ENCODE results near the gene LTB4R.
A peak's percentile ranks its signal among the peaks of the same experiment; 100 is the strongest.

The LTB4R gene, protein sequence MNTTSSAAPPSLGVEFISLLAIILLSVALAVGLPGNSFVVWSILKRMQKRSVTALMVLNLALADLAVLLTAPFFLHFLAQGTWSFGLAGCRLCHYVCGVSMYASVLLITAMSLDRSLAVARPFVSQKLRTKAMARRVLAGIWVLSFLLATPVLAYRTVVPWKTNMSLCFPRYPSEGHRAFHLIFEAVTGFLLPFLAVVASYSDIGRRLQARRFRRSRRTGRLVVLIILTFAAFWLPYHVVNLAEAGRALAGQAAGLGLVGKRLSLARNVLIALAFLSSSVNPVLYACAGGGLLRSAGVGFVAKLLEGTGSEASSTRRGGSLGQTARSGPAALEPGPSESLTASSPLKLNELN

DNA sequence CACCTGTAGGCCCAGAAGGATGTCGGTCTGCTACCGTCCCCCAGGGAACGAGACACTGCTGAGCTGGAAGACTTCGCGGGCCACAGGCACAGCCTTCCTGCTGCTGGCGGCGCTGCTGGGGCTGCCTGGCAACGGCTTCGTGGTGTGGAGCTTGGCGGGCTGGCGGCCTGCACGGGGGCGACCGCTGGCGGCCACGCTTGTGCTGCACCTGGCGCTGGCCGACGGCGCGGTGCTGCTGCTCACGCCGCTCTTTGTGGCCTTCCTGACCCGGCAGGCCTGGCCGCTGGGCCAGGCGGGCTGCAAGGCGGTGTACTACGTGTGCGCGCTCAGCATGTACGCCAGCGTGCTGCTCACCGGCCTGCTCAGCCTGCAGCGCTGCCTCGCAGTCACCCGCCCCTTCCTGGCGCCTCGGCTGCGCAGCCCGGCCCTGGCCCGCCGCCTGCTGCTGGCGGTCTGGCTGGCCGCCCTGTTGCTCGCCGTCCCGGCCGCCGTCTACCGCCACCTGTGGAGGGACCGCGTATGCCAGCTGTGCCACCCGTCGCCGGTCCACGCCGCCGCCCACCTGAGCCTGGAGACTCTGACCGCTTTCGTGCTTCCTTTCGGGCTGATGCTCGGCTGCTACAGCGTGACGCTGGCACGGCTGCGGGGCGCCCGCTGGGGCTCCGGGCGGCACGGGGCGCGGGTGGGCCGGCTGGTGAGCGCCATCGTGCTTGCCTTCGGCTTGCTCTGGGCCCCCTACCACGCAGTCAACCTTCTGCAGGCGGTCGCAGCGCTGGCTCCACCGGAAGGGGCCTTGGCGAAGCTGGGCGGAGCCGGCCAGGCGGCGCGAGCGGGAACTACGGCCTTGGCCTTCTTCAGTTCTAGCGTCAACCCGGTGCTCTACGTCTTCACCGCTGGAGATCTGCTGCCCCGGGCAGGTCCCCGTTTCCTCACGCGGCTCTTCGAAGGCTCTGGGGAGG lies at the start of gene LTB4R:
Gene LTB4R (plus strand): TSS at position 857 of the 959 bp plus-strand sequence. CDS start 4,150 bp downstream, outside the sequence.
- peak; percentile 39 for DNase-seq

DNA sequence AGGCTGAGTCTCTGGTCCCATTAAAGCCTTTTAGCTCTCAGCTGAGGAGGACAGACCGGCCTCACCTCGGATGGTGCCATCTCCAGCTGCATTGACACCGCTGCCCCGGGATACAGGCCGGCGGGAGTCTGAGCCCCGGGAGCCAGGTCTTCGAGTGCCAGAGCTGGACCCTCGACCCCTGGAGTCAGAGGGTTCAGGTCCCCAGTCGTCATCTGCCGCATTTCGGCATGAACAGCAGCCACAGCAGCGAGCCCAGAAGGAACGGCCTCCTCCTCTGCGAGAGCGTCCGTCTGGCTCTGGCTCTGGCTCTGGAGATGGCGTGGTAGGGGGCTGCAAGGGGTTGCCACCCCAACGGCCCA lies 49.4 kb upstream of the LTB4R start:
- no peak for DNase-seq

DNA sequence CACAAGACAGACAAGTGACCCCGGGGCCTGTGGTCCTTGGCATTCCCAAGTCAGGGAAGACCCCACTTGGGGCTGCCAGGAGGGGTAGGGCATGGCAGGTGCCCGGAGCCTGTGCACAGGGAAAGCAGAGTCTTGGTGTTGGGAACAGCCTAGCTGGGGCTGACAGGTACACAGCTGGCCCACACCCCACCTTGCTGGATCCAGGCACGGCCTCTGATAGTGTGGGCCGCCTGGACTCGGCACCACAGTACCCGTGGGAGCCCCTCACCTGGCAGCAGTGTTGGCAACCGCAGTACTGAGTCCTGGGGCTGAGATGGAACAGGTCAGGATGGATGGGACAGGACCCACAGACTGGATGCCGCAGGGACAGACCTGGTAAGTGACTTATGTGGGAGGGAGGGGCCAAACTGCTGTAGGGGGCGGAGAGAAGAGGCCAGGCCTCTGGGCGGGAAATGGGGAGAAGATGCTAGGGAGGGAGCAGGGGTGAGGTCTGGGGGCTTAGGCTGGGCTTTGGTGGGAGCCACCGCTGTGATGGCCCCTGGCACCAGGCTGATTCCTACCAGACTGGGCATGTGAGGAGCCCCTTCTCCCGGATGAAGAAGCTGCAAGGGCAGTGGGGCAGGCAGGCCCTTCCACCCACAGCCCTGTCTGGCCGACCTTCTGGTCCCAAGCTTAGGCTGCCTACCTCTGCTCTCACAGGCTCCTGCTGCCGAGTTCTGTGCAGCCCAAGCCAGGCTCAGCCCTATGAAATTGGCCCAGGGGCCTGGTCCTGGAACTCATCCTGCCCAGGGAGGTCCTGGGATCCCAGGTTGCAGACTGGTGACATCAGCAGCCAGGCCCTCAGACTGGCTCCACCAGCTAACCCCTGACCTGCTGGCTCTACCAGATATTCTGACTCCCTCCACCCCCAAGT lies 48.2 kb upstream of the LTB4R start, which contains the start of gene TGM1:
Gene TGM1 (minus strand): TSS at position 357 of the 913 bp plus-strand sequence. CDS start 825 bp downstream, outside the sequence.
- DNase-seq = no peak

DNA sequence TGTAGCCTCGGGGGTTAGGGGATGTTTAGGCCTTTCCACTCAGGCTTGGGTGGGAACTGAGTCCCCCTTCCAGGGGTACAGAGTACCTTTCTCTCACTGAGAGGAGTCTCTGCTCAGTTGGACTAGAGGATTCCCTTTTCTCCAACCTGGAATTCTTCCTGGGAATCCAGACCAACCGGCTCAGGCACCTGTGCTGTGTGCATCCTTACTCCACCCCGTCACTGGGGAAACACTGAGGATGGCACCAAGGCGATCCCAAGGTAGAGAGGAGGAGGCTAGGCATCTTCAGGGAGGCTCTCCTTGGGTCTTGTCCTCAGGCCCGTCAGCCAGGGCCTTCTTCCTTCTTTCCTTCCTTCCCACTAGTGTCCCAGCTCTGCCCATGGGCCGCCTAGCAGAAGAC lies 47.5 kb upstream of the LTB4R start:
- no peak for DNase-seq

DNA sequence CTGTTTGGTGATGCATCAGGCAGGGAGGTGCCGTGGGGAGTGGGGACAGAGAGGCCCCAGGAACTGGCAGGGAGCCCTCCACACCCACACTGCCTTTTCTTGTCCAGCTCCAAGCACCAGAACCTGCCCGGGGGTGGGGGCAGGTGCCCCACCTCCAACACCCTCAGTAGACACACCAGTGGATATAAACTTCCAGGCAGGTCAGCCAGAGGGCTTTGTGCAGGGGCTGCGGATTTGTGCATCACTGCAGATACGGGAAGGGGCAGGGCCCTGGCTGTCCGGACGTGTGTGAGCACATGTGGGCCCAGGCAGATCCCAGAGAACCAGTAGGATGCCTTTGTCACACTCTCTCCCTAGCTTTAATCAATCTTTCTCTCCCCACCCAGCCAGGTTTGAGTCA lies 47.0 kb upstream of the LTB4R start:
- DNase-seq = no peak

DNA sequence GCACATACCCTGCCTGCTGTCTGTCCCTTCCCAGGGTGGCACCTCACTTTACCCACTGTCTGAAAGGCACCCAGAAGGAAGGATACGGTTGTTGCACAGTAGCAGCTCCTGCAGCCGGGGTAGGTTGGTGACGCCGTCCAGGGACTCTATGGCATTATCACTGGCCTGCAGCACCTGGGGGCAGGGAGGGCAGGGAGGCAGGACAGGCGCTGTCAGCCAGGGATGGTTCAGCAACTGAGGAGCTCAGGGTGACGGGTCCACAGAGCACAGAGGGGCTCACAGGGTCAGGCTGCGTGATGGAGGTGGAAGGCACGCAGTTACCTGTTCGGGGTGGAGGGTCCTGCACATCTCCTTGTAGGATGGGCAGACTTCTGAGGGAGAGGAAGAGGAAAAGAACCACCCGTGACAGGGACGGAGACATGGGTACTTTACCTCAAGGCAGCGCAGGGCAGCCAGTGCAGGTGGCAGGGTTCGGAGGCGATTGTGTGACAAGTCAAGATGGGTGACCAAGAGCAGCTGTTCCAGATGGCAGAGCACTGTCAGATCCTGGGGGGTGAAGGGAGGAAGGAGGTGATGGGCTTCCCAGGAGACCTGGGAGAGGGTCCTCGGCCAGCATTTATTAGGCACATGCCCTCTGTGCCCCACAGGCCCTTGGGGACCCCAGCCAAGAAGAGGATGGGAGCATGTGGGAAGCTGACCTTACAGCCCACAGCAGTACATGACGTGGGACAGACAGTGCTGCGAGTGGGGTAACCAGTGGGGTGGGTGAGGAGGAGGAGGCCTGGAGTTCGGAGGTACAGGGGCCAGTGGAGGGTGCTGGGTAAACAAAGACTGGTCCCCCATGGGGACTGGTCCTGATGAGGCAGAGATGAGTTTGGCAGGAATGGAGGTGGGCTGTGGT lies 44.7 kb upstream of the LTB4R start:
- no peak for DNase-seq

DNA sequence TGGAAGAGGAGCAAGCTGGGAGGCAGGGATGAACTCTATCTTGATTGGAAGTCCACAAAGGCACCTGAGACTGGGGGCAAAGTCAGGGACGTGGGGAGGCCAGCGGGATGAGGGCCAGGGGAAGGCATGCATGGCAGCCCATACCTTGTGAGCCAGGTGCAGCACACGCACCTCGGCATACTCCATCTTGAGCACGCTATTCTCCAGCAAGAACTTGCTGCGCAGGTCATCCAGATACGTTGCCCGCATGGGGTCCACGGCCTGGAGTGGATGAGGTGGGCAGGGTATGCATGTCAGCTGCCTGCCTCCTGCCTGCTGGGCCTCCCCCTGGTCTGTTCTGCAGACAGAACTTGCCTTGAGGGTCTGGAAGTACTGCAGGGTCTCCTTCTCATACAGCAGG lies 43.8 kb upstream of the LTB4R start:
- no peak for DNase-seq

DNA sequence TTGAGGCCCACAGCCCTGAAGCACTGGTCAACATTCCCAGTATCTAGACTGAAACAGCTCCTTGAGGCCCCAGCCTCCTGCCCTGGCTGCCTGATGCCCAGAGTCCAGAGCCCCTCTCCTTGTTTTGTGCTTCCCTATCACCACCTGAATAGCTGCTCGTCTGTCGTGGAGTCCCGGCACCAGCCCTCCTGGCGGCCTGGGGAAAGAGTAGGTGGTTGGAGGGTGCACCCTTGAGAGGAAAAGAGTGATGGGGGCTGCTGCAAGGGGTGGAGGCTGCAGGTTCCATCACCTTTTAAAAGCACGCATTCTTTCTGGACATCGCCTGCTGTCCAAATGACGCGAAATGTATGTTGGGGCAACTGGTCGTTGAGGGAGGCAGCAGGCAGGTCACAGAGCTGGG lies 43.1 kb upstream of the LTB4R start:
- no peak for DNase-seq

DNA sequence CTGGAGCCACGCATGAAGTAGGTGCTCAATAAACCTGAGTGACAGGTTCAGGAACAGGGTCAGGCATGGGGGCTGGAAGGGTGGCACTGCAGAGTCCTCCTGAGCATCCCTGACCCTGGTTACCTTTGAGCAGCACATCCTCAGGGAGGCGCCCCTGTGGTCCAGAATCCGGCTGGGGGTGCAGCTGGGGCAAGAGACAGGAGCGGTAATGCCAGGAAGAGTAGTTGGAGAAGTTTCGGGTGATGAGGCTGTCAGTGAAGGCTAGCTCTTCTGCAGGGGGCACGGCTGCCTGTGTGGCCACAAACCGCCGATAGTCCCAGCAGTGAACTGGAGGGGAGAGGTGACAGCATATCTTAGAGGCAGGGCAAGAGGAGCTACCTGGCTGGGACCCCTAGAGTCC lies 41.9 kb upstream of the LTB4R start:
- DNase-seq = no peak

DNA sequence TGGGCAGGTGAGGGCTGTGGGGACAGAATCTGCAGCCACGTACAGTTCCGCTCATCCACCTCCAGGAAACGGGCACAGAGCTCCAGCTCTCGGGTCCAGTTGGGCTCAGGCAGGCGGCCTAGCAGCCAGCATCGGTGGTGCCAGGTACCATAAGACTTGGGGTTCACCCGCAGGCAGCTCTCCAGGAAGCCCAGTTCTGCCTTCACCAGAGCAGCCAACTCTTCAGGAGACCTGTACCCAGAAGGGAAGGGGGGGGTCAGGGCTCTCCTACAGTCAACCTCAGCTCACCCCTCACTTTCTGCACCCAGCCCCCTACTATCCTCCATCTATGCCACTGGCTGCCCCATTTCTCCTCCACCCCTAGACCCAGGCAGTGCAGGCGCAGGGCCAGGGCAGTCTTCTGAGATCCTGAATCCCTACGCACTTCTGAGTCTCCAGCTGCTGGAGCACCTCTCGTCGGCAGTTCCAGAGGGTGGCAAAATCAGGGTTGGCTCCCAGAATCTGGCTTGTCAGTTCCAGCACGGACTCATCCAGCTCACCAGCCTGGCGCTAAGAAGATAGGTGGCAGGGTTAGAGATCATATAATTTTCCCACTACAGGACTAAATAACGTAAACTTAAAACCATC lies 41.3 kb upstream of the LTB4R start:
- no peak for DNase-seq

DNA sequence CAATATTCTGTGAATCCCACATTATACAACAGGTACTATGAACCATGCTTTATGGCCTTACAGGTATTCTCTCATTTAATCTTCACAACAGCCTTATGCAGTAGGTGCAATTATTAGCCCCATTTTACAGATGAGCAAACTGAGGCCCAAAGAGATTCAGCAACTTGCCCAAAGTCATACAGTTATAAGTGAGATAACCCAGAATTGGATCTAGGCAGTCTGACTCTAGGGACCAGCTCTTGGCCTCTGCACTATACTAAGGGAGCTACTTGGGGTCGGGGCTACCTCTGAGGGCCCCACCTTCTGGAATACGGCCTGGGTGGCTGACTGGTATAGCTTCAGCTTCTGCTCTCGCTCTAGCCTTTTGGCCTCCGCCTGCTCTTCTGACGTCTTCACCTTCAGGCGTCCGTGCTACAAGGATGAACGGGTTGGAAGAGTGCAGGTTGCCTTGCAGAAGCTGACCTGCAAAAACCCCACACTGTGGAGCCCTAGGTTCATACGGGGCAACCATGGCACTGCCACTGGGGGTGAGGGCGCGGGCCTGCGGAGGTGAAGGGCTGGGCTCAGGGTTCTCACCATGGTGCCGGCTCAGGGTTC lies 40.7 kb upstream of the LTB4R start:
- peak; percentile 27 to 54 for DNase-seq

DNA sequence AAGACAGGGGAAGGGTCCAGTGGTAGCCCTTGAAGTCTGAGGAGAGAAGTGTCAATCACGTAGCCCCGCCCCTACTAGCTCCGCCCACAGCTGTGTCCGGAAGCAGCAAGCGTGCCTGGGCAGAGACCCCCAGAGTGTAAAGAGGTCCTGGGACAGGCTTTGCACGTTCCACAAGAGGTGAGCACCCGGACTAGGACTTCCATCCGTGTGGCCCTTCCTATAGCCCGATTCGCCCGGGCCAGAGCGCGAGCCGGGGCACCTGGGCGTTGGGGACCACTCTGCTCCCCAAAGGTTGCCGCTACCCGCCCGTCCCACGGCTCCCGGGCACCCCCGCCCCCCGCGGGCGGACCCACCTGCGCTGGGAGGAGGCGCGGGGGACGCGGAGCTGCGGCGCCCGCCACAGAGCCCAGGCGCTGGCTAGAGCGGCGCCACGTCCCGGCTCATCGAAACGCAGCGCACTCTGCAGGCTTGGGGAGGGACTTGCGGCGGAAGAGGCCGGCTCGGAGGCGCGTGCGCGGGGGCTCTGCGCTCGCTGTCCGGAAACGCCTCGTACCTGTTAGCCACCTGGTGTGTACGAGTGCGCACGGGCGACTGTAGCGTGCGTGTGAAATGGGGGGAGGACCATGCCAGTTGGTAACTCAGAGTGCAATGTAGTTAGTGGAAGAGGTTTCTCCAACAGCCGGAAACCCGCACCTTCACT lies 40.0 kb upstream of the LTB4R start, which contains the start of gene RABGGTA:
Gene RABGGTA (minus strand): TSS at position 464 of the 700 bp plus-strand sequence. CDS start 482 bp downstream, outside the sequence.
- DNase-seq = peak; percentile 70 to 75

DNA sequence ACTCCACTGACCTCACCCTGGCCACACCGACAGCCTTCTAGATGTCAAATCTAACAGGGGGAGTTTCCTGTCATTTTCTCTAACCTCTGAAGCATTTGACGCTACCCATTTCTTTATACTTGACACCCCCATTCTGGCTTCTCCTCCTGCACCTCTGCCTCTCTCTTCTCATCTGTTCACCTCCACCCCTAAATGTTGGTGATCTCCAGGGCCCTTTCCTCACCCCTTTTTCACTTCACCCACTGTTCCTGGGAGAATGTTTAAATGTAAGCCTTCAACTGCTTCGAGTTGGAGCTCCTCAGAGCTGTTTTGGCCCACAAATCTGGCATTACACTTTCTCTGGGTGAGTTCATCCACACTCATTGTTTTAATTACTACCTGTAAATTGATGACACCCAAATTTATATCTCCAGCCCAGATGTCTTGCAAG lies 39.5 kb upstream of the LTB4R start:
- DNase-seq = no peak

DNA sequence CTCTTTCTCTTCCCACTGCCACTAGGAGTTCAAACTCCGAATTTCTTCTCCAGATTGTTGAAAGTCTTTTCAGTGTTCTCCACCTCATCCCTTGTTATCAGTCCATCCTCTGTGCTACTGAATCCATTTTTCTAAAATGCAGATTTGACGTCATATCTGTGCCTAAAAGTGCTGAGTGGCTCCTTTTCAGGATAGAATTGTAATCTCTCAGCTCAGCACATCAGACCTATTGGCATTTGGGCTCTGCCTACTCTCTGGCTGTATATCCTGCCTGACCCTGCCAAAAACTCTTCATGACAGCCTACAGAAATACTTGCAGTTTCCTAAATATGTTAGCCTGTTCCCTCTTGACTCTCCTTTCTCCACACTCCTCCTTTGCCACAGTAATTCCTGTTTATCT lies 38.8 kb upstream of the LTB4R start:
- no peak for DNase-seq

DNA sequence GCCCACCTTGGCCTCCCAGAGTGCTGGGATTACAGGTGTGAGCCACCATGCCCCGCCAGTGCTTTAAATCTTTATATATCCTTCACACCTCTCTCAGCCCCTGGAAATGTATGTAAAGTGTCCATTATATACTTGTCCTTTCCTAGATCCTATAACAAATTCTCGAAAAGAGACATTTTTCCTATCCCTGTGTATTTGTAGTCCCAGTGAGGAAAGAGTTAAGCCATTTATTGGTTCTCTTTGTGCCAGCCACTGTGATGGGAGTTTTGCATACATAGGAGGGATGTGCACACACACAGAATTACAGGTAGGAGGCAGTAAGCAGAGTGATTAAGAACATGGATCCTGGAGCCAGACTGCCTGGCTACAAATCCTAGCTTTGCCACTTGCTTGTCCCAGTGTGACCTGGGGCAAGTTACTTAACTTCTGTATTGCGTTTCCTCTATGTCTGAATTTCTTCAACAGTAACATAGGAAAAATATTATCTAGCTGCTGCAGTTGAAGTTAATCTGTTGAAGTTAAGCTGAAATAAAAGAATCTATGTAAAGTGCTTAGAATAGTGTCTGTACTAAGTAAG lies 37.8 kb upstream of the LTB4R start:
- DNase-seq = peak; percentile 44 to 54

DNA sequence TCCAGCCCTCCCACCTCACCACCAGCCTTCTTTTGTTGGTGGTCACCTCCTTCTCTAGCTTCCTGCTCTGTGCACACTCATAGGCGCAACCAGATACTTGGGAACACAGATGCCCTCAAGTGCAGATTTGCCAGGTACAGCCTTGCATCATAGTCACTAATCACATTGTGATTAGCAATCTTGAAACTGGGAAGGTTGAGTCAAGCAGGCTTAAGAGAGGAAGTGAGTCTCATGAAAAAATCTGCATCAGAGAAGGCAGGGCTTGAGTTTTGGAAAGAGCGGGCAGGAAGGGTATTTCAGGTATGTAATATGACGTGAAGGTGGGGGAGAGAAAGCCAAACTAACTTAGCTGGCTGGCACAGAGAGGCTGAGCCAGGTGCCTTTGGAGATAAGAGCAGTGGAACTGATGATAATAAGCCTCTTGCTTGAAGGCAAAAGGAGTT lies 37.2 kb upstream of the LTB4R start:
- DNase-seq = peak; percentile 44 to 55

DNA sequence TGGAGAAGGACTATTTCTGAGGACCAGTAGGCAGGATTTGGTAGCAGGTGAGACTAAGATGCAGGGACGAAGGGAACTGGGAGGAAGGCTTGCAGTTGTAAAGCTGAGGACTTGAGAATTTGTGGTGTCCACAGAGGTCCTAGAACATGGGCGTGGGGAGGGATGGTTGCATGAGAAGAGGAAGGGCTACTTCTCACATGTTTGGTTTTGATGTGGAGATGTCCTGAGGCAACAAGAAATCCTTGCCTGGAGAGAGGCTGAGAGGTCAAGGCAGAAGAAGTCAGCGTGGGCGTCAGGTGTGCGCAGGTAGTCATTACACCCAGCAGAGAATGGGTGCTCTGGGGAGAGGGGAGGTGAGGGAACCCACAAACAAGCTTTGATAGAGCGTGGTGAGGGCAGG lies 34.2 kb upstream of the LTB4R start:
- no peak for DNase-seq

DNA sequence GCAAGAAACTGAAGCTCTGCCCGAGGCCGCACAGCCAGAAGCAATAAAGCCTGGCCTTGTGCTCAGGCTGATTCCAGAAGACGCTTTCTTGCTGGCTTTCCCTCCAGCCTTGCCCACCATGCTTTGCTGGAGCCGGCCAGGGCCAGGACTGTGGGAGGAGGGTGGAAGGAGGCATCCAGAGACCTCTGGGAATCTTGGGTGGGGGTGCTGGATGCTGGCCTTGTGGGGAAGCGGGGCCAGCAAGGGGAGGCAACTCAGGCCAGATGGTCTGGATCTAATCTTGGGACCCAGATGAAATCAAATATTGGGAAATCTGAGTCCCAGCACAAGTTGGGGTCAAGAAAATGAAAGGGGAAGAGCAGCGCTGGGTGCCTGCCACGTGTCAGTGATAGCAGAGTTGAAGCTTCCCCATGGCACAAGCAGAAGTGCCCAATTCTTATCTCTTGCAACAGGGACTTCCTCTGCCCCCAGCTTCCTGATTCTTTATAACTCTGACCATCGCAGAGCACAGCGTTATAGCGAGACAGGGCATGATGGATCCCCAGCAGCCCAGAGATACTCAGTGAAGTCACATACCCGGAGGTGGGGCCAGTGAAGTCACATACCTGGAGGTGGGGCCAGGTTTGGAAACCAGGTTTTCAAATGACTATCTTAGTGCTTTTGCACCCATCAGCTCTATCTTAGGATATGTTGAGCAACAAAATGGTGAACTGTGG lies 33.5 kb upstream of the LTB4R start:
- DNase-seq = peak; percentile 81 to 82

DNA sequence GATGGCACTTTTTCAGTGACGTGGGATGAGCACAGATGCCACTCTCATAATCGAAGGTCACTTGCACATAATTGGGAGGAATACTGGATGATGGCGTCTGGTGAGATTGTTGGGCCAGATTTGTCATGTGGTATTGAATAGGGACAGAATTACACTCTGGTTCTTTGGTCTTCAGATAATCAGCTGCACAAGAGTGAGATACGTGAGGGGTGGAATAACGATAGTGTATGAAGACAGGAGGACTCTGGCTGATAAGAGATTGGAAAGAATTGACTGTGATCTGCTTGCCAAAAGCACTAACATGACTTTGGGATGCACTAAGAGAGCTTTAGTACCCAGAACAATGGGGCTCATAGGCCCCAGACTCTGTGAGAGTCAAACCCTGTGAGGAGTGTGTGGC lies 32.9 kb upstream of the LTB4R start:
- no peak for DNase-seq

Data from AML-193 (cell line).